Activated CD4-positive, alpha-beta T cell treated with anti-CD3 and anti-CD28 coated beads, Interleukin-2, amount 50 U/mL, for 1 hour (primary cell): Measurements from ENCODE around the gene ZBTB4.

Experiments
- DNase-seq: peaks from one replicate; pipeline ENCODE4 v3.0.0-alpha.2; 2020

ZBTB4 gene

GRCh38 chr17:7438656-7439460, 40.6 kb downstream of the ZBTB4 start:
- DNase-seq, result no peak

- DNase-seq, result peak; percentile 57
These were observed 41.3 kb downstream of the ZBTB4 start for GRCh38 chr17:7437950-7438614.

GRCh38 chr17:7437369-7437863, 42.0 kb downstream of the ZBTB4 start:
- DNase-seq, result no peak

GRCh38 chr17:7436556-7437368, 42.7 kb downstream of the ZBTB4 start:
- peak; percentile 79 for DNase-seq

GRCh38 chr17:7435676-7436555, 43.5 kb downstream of the ZBTB4 start:
- DNase-seq, result peak; percentile 47

GRCh38 chr17:7432296-7432695, 47.1 kb downstream of the ZBTB4 start:
- DNase-seq, result no peak

GRCh38 chr17:7431231-7431630, 48.2 kb downstream of the ZBTB4 start:
- DNase-seq, result no peak

GRCh38 chr17:7429722-7430121, 49.7 kb downstream of the ZBTB4 start:
- DNase-seq, result no peak

- no peak for DNase-seq
These were observed 50.9 kb downstream of the ZBTB4 start, which contains the start of gene SPEM3 for GRCh38 chr17:7428557-7428956. Gene SPEM3 (plus strand): TSS chr17:7428857. CDS start chr17:7428903, 46 bp downstream.

GRCh38 chr17:7427549-7427948, 51.9 kb downstream of the ZBTB4 start:
- no peak for DNase-seq

GRCh38 chr17:7426896-7427489, 52.4 kb downstream of the ZBTB4 start:
- DNase-seq, result no peak

GRCh38 chr17:7426203-7426863, 53.1 kb downstream of the ZBTB4 start:
- DNase-seq, result no peak

GRCh38 chr17:7425756-7426155, 53.7 kb downstream of the ZBTB4 start:
- DNase-seq, result no peak

- DNase-seq, result no peak
These were observed 54.1 kb downstream of the ZBTB4 start, which contains the start of gene SPEM2 for GRCh38 chr17:7425316-7425715. Gene SPEM2 (plus strand): TSS chr17:7425616. CDS start chr17:7425689, 73 bp downstream.

- DNase-seq, result no peak
These were observed 55.8 kb downstream of the ZBTB4 start for GRCh38 chr17:7423679-7424078.

- no peak for DNase-seq
These were observed 58.2 kb downstream of the ZBTB4 start for GRCh38 chr17:7421186-7421585.

GRCh38 chr17:7419819-7420610, 59.4 kb downstream of the ZBTB4 start, which contains the start of gene SPEM1:
Gene SPEM1 (plus strand): TSS chr17:7420324. CDS start chr17:7420385, 61 bp downstream.
- DNase-seq, result no peak

- DNase-seq, result no peak
These were observed 60.8 kb downstream of the ZBTB4 start for GRCh38 chr17:7418472-7419152.

- DNase-seq, result no peak
These were observed 62.3 kb downstream of the ZBTB4 start for GRCh38 chr17:7417056-7417655.
